SW480 (cell line): ENCODE data around the gene AFF4.
"Not testable (repeated sequence)": the region's sequence is repeated elsewhere in the genome, so short reads cannot be mapped to it uniquely, and the experiment has no call there.

Experiments used
- DNase-seq: peaks from one replicate; pipeline ENCODE4 v3.0.0-alpha.2; 2016; ENCODE audit warnings: low spot score

Gene AFF4

GRCh38 chr5:132854992-132855391 is 108.4 kb downstream of the AFF4 start:
- DNase-seq = not testable (repeated sequence)

- DNase-seq = no peak
These were observed 109.1 kb downstream of the AFF4 start for GRCh38 chr5:132854301-132854700.

- peak; percentile 29 for DNase-seq
These were observed 109.6 kb downstream of the AFF4 start for GRCh38 chr5:132853790-132854189.

GRCh38 chr5:132853323-132853722 is 110.1 kb downstream of the AFF4 start:
- DNase-seq = no peak

- DNase-seq = no peak
These were observed 113.4 kb downstream of the AFF4 start for GRCh38 chr5:132850066-132850465.

- DNase-seq = no peak
These were observed 114.1 kb downstream of the AFF4 start for GRCh38 chr5:132849347-132849746.

- DNase-seq = no peak
These were observed 115.2 kb downstream of the AFF4 start for GRCh38 chr5:132848270-132848669.

GRCh38 chr5:132841305-132841704 is 122.1 kb downstream of the AFF4 start:
- DNase-seq = no peak

- DNase-seq = no peak
These were observed 122.5 kb downstream of the AFF4 start for GRCh38 chr5:132840896-132841295.

GRCh38 chr5:132840313-132840712 is 123.1 kb downstream of the AFF4 start:
- DNase-seq = no peak

GRCh38 chr5:132839426-132840301 is 123.8 kb downstream of the AFF4 start:
- peak; percentile 80 for DNase-seq

GRCh38 chr5:132838516-132839282 is 124.7 kb downstream of the AFF4 start:
- no peak for DNase-seq

GRCh38 chr5:132837868-132838267 is 125.6 kb downstream of the AFF4 start:
- no peak for DNase-seq

- DNase-seq = no peak
These were observed 126.6 kb downstream of the AFF4 start for GRCh38 chr5:132836852-132837251.

GRCh38 chr5:132834057-132834456 is 129.4 kb downstream of the AFF4 start:
- no peak for DNase-seq

- DNase-seq = no peak
These were observed 130.8 kb downstream of the AFF4 start for GRCh38 chr5:132832612-132833011.

GRCh38 chr5:132831095-132831860 is 132.2 kb downstream of the AFF4 start:
- DNase-seq = no peak

GRCh38 chr5:132830436-132831094 is 132.9 kb downstream of the AFF4 start, which contains the start of gene SHROOM1:
TSS of gene SHROOM1 (minus strand) at chr5:132830647. CDS start at chr5:132826140, 4,507 bp downstream.
- DNase-seq = peak; percentile 86

GRCh38 chr5:132829742-132830435 is 133.5 kb downstream of the AFF4 start:
- DNase-seq = peak; percentile 80

GRCh38 chr5:132828846-132829494 is 134.5 kb downstream of the AFF4 start:
- DNase-seq = no peak
